Measurements from ENCODE around the gene CHST9. TPM values are rescaled to one million over a fixed set of nuclear protein-coding genes. Genes with fewer than 3 reads are reported as not detected.

The CHST9 gene
- total and polyA plus RNA-seq, 4 donors, result 0.42 to 6.4 (median 1.4) TPM

GRCh38 chr18:26894426-26894825 lies 290.7 kb downstream of the CHST9 start:
- no peaks in the 10 kb centered on the region for H3K4me1 ChIP-seq (ENCODE audit: control insufficient read depth in 4 of 4, insufficient read depth in 4 of 4, low read length in 3 of 4)
- WGBS, result 81% methylated on average over 1 of the region's 1 CpG
- DNase-seq (ENCODE audit: low spot score), result no peak
- no peak for TF ChIP-seq NR2F2 (IDR thresholded peaks at IDR 0.05)
- TF ChIP-seq EGR1 (IDR thresholded peaks at IDR 0.05; ENCODE audit: low read depth in 2 of 2), result no peak
- TF ChIP-seq MAX (IDR thresholded peaks at IDR 0.05), result no peak
- no peak for TF ChIP-seq RXRA (IDR thresholded peaks at IDR 0.05)
- no peak for TF ChIP-seq TAF1 (conservative IDR thresholded peaks at IDR 0.05)
- TF ChIP-seq RAD21 (IDR thresholded peaks at IDR 0.05), result no peak
- TF ChIP-seq GABPA (IDR thresholded peaks at IDR 0.05 in 1 of 2, conservative IDR thresholded peaks at IDR 0.05 in 1 of 2), result no peak
- no peak for TF ChIP-seq ZBTB33 (IDR thresholded peaks at IDR 0.05)
- TF ChIP-seq FOXA2 (IDR thresholded peaks at IDR 0.05), result no peak
- TF ChIP-seq CTCF (IDR thresholded peaks at IDR 0.05; ENCODE audit: low read depth, low read length, missing input control), result no peak
- TF ChIP-seq SP1 (IDR thresholded peaks at IDR 0.05), result no peak
- no peak for TF ChIP-seq HNF4G (IDR thresholded peaks at IDR 0.05)
- TF ChIP-seq FOXA1 (IDR thresholded peaks at IDR 0.05), result no peak
- TF ChIP-seq ATF3 (IDR thresholded peaks at IDR 0.05), result no peak
- TF ChIP-seq REST (IDR thresholded peaks at IDR 0.05), result no peak
- TF ChIP-seq YY1 (IDR thresholded peaks at IDR 0.05), result no peak
- TF ChIP-seq HNF4A (conservative IDR thresholded peaks at IDR 0.05), result no peak
- TF ChIP-seq JUND (IDR thresholded peaks at IDR 0.05), result no peak
- no peaks in the 10 kb centered on the region for H3K9me3 ChIP-seq (ENCODE audit: control insufficient read depth in 4 of 4, low read length in 3 of 4)
- H3K9ac ChIP-seq (ENCODE audit: low read depth in 1 of 2, low read length in 2 of 2), result no peak overlapping the region
- no peaks in the 10 kb centered on the region for H3K27me3 ChIP-seq (ENCODE audit: control insufficient read depth in 4 of 4, insufficient read depth in 4 of 4, low read length in 3 of 4)
- H3K36me3 ChIP-seq (ENCODE audit: control insufficient read depth in 4 of 4, insufficient read depth in 3 of 4, low read depth in 1 of 4, low read length in 3 of 4), result no peaks in the 10 kb centered on the region
- no peak overlapping the region for H3K4me3 ChIP-seq (ENCODE audit: low read depth in 1 of 3, low read length in 3 of 3)
- H3K27ac ChIP-seq (ENCODE audit: low read depth in 1 of 2, low read length in 2 of 2), result no peak overlapping the region

Measured in liver (tissue), 9 donors.